Thyroid gland (tissue), 4 donors: Measurements from ENCODE around the gene E2F6. TPM values are rescaled to one million over a fixed set of nuclear protein-coding genes. Genes with fewer than 3 reads are reported as not detected.
A peak's percentile ranks its signal among the peaks of the same experiment; 100 is the strongest.

ENCODE experiments used
- DNase-seq, 2 donors: peaks; one replicate each; pipeline ENCODE4 v3.0.0-alpha.2; 2019
- H3K27ac ChIP-seq, 3 donors: fragments of 200-600 bp; sonication (generic); 1 replicate in 2 of 3; 2 replicates in 1 of 3; pipeline ENCODE4 v1.5.1; 2016 to 2019; ENCODE audit warnings: mild to moderate bottlenecking in 1 of 3, moderate library complexity in 1 of 3
- H3K27me3 ChIP-seq: fragments of 200-600 bp; sonication (generic); one replicate; pipeline ENCODE4 v1.5.1; 2019
- H3K36me3 ChIP-seq, 2 donors: fragments of 200-600 bp; sonication (generic); one replicate each; pipeline ENCODE4 v1.5.1; 2016 to 2019
- H3K4me1 ChIP-seq, 2 donors: fragments of 200-600 bp; sonication (generic); one replicate each; pipeline ENCODE4 v1.5.1; 2017 to 2019
- H3K4me3 ChIP-seq, 3 donors: fragments of 200-600 bp; sonication (generic); replicated peaks in 1 of 3; 1 replicate in 2 of 3; 2 replicates in 1 of 3; pipeline ENCODE4 v1.5.1; 2016; ENCODE audit warnings: mild to moderate bottlenecking in 1 of 3
- H3K9me3 ChIP-seq: fragments of 200-600 bp; sonication (generic); one replicate; pipeline ENCODE4 v1.5.1; 2017
- POLR2A ChIP-seq, 2 donors: fragments of 450-650 bp; IDR thresholded peaks; one replicate each; pipeline ENCODE4 v1.6.1; 2017; ENCODE audit warnings: antibody characterized with exemption in 2 of 2, mild to moderate bottlenecking in 2 of 2, moderate library complexity in 1 of 2
- WGBS, 2 donors: methylation state at CpG; one replicate each; pipeline ENCODE4 v1.1.5; 2017; 5-methylcytosine and 5-hydroxymethylcytosine counted together
- intact Hi-C: fragments of 100-400 bp; cut with DNase I; formaldehyde crosslinking; loops from one replicate; pipeline ENCODE4 v1.15.1; 2023
- total RNA-seq, 4 donors: library from RNA; depleted of rRNA; stranded (reverse); fragments of >200 nt; gene quantifications; one replicate each; pipeline ENCODE4 v1.2.3, GENCODE V29; 2016
- TF ChIP-seq, protein P1 (sequence below), 6 experiments: fragments of 200-600 bp in 3 of 6; fragments of 450-650 bp in 3 of 6; sonication (generic) in 3 of 6; IDR thresholded peaks; one replicate each; pipeline ENCODE4 v1.5.1; 2016 to 2019; ENCODE audit warnings: antibody characterized with exemption in 6 of 6, mild to moderate bottlenecking in 2 of 6, inconsistent platforms in 1 of 6, moderate library complexity in 1 of 6

Gene E2F6
- total RNA-seq, 4 donors from 2014 or later = 15.7 to 26.2 (median 21.2) TPM

DNA sequence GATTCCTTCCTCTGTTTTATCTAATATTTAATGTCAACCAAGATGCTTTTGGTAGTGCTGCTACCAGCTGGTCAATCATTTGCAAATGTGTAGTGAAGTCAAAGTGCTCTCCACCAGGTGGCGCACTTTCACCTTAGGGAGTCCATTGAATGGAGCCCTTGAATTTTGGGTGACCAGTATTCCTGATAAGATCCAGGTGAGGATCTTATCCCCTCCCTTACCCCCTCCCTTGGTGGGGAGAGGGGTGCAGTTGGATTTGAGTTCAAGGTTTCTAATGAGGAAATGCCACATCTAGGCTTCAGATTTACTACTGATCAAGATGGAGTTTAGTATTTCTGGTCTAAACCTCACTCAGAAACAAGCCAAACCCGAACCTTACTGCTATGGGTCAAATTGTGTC is 12.0 kb upstream of the E2F6 start:
- peak; percentile 94 to 96 for DNase-seq
- Histone ChIP-seq H3K4me3 (no peak overlapping the region), H3K27ac (no peak overlapping the region), H3K36me3 (no peaks in the 10 kb centered on the region), H3K4me1 (peaks cover 3 to 10% of the 10 kb centered on the region in 2 donors), H3K9me3 (no peaks in the 10 kb centered on the region), H3K27me3 (peaks cover 4% of the 10 kb centered on the region)
- TF ChIP-seq, protein P1, sequence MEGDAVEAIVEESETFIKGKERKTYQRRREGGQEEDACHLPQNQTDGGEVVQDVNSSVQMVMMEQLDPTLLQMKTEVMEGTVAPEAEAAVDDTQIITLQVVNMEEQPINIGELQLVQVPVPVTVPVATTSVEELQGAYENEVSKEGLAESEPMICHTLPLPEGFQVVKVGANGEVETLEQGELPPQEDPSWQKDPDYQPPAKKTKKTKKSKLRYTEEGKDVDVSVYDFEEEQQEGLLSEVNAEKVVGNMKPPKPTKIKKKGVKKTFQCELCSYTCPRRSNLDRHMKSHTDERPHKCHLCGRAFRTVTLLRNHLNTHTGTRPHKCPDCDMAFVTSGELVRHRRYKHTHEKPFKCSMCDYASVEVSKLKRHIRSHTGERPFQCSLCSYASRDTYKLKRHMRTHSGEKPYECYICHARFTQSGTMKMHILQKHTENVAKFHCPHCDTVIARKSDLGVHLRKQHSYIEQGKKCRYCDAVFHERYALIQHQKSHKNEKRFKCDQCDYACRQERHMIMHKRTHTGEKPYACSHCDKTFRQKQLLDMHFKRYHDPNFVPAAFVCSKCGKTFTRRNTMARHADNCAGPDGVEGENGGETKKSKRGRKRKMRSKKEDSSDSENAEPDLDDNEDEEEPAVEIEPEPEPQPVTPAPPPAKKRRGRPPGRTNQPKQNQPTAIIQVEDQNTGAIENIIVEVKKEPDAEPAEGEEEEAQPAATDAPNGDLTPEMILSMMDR (IDR thresholded peaks at IDR 0.05) = peak; percentile 36 to 88 (median 78)
- TF ChIP-seq POLR2A (IDR thresholded peaks at IDR 0.05) = no peak
- intact Hi-C loops = loop anchor here (2.0 kb wide), 1 partner anchor 109 kb away; no protein-coding TSS in a partner anchor
- 37 to 46% methylated on average over 2 of the region's 2 CpGs for WGBS, 2 donors

DNA sequence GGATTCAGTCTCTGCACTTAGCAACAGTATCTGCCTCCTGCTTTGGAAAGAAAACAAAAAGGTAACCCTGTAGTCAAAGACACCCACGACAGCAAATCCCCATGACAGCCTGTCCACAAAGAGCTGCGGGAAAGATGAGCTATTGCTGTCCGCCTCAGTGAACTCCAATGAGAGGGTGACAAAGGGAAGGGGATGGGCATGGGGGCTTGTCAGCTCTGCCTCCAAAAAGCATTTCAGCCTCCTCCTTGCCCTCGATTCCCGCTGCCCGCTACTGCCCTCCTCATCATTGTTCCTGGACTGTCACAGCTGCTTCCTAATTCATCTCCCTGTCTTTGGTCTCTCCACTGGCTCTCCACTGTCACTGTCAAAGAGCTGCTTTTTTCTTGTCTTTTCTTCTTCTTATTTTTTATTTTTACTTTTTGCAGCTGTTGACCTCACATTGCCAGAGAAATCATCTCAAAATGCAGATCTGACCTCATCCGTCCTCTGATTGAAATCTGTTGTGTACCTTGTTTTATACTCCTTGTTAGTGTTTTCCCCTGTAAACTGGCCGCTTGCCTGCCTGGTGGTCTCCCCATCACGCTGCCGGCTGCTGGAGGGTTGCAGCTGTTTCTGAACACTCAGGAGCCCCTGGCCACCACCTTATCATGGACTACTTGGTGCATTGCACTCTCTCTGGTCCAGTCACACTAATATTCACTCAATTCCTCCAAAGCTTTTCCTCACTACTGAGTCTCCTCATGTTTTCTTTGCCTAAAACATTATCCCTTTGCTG is 7.9 kb upstream of the E2F6 start:
- 49 to 59% methylated on average over 10 of the region's 10 CpGs for WGBS, 2 donors

GRCh38 chr2:11467749-11468148 is 1.8 kb upstream of the E2F6 start:
- Histone ChIP-seq H3K27me3 (no peaks in the 10 kb centered on the region), H3K9me3 (no peaks in the 10 kb centered on the region), H3K27ac (no peak overlapping the region), H3K4me3 (no peak overlapping the region), H3K4me1 (peaks cover 0 to 3% of the 10 kb centered on the region in 2 donors), H3K36me3 (no peaks in the 10 kb centered on the region)
- intact Hi-C loops = no loop called here
- TF ChIP-seq POLR2A (IDR thresholded peaks at IDR 0.05) = no peak
- TF ChIP-seq, protein P1 (IDR thresholded peaks at IDR 0.05) = no peak
- 80 to 90% methylated on average over 6 of the region's 6 CpGs for WGBS, 2 donors
- DNase-seq = no peak

More for the DNA sequence above, 7.9 kb upstream of the E2F6 start:
- no peak for TF ChIP-seq POLR2A (IDR thresholded peaks at IDR 0.05)
- TF ChIP-seq, protein P1 (IDR thresholded peaks at IDR 0.05) = no peak
- H3K4me1 ChIP-seq = no peaks in the 10 kb centered on the region
- no peak overlapping the region for H3K27ac ChIP-seq
- intact Hi-C loops = no loop called here
- H3K9me3 ChIP-seq = no peaks in the 10 kb centered on the region
- no peak overlapping the region for H3K4me3 ChIP-seq
- H3K36me3 ChIP-seq = no peaks in the 10 kb centered on the region
- H3K27me3 ChIP-seq = no peaks in the 10 kb centered on the region
- DNase-seq = no peak

DNA sequence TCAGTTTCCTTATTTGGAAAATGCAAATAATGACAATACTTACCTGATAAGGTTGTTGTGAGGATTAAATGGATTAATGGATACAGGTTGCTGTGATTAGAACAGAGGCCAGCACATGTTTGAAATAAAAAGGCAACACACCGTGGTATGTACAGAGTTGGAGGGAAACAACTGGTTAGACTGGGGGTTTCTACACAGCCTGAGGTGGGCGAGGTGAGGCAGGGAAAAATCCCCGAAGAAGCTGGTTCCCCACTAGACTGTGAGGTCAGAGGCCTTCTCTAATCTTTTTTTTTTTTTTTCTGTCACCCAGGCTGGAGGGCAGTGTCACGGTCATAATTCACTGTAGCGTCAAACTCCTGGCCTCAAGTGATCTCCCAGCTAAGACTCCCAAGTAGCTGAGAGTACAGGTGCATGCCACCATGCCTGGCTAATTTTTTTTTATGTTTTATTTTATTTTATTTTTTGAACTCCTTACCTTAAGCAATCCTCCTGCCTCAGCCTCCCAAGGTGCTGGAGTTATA is 1.2 kb upstream of the E2F6 start:
- H3K36me3 ChIP-seq = no peaks in the 10 kb centered on the region
- no peak for DNase-seq
- peaks cover 0 to 3% of the 10 kb centered on the region in 2 donors for H3K4me1 ChIP-seq
- no peaks in the 10 kb centered on the region for H3K27me3 ChIP-seq
- 87 to 91% methylated on average over 5 of the region's 5 CpGs for WGBS, 2 donors
- intact Hi-C loops = no loop called here
- no peaks in the 10 kb centered on the region for H3K9me3 ChIP-seq
- H3K4me3 ChIP-seq = no peak overlapping the region
- no peak overlapping the region for H3K27ac ChIP-seq
- TF ChIP-seq POLR2A (IDR thresholded peaks at IDR 0.05) = no peak
- TF ChIP-seq, protein P1 (IDR thresholded peaks at IDR 0.05) = no peak
